ENCODE results near the gene KSR1. TPM values are rescaled to one million over a fixed set of nuclear protein-coding genes. Genes with fewer than 3 reads are reported as not detected.

The KSR1 gene
- total and polyA plus RNA-seq, 2 experiments from 2014 or later: 7.8 to 53.2 TPM

GRCh38 chr17:27543464-27543856 is 87.2 kb downstream of the KSR1 start (continued):
- TF ChIP-seq ZNF462 (CRISPR knock-in tag; IDR thresholded peaks at IDR 0.05) (no peak), EZH2 (IDR thresholded peaks at IDR 0.05; ENCODE audit: low read depth, unreplicated experiment) (no peak), JUNB (IDR thresholded peaks at IDR 0.05; ENCODE audit: unreplicated experiment) (no peak), ZNF331 (CRISPR knock-in tag; IDR thresholded peaks at IDR 0.05; ENCODE audit: low read depth) (no peak), NANOG (IDR thresholded peaks at IDR 0.05; ENCODE audit: borderline replicate concordance) (no peak), ETS1 (IDR thresholded peaks at IDR 0.05) (no peak), STAT1 (IDR thresholded peaks at IDR 0.05; ENCODE audit: unreplicated experiment) (no peak), EZH2phosphoT487 (IDR thresholded peaks at IDR 0.05; ENCODE audit: unreplicated experiment) (no peak)

- Histone ChIP-seq H3K4me2 (no peak overlapping the region), H3F3A (replicated peaks; ENCODE audit: low read depth) (no peaks in the 10 kb centered on the region), H3K79me2 (replicated peaks; ENCODE audit: insufficient read depth) (peaks cover 91% of the 10 kb centered on the region), H3K36me3 (ENCODE audit: insufficient read depth) (no peaks in the 10 kb centered on the region), H2AFZ (no peak overlapping the region), H3K27me3 (ENCODE audit: insufficient read depth) (no peaks in the 10 kb centered on the region), H3K4me1 (ENCODE audit: insufficient read depth) (no peaks in the 10 kb centered on the region; the same call in 1 of the 2 replicates), H3K9me2 (ENCODE audit: insufficient read depth) (peaks cover 2% of the 10 kb centered on the region; the same call in 1 of the 2 replicates), H3K4me3 (no peak overlapping the region), H3K27ac (ENCODE audit: low read depth) (no peak overlapping the region), H4K20me1 (replicated peaks; ENCODE audit: insufficient read depth) (peaks cover 12% of the 10 kb centered on the region)
- Mint-ChIP-seq H3K27me3 (ENCODE audit: insufficient read depth, low read depth, poor library complexity) (no peaks in the 10 kb centered on the region), H3K27ac (no peak overlapping the region), H3K4me1 (peaks cover 29% of the 10 kb centered on the region), H3K36me3 (ENCODE audit: low read depth) (no peaks in the 10 kb centered on the region), H3K9me3 (no peaks in the 10 kb centered on the region), H3K4me3 (no peak overlapping the region)
- no peak for ATAC-seq
- TF ChIP-seq NANOG (IDR thresholded peaks at IDR 0.05; ENCODE audit: borderline replicate concordance) (no peak), JUNB (IDR thresholded peaks at IDR 0.05; ENCODE audit: unreplicated experiment) (no peak)
- TF ChIP-seq, protein P1, sequence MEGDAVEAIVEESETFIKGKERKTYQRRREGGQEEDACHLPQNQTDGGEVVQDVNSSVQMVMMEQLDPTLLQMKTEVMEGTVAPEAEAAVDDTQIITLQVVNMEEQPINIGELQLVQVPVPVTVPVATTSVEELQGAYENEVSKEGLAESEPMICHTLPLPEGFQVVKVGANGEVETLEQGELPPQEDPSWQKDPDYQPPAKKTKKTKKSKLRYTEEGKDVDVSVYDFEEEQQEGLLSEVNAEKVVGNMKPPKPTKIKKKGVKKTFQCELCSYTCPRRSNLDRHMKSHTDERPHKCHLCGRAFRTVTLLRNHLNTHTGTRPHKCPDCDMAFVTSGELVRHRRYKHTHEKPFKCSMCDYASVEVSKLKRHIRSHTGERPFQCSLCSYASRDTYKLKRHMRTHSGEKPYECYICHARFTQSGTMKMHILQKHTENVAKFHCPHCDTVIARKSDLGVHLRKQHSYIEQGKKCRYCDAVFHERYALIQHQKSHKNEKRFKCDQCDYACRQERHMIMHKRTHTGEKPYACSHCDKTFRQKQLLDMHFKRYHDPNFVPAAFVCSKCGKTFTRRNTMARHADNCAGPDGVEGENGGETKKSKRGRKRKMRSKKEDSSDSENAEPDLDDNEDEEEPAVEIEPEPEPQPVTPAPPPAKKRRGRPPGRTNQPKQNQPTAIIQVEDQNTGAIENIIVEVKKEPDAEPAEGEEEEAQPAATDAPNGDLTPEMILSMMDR (conservative IDR thresholded peaks at IDR 0.05; ENCODE audit: low read depth in 2 of 2): no peak
- no peak for DNase-seq (ENCODE audit: low spot score)
Measured at GRCh38 chr17:27543958-27544349, 87.7 kb downstream of the KSR1 start.
